SK-N-SH (cell line): ENCODE results near the gene PTPRD. TPM values are rescaled to one million over a fixed set of nuclear protein-coding genes. Genes with fewer than 3 reads are reported as not detected.

ENCODE experiments used
- CTCF ChIA-PET: fragments of 300-600, 350-600 bp; formaldehyde crosslinking; extraction: SDS; loops from one replicate; lab custom pipeline; 2021; lab: Yijun Ruan, JAX
- POLR2A ChIA-PET: fragments of 350-600 bp; sonication (Branson Sonifier 250); formaldehyde crosslinking; extraction: SDS; loops from one replicate; lab custom pipeline; 2020; ENCODE audit warnings: antibody characterized with exemption, inconsistent platforms; lab: Yijun Ruan, JAX
- DNase-seq: peaks from one replicate; pipeline ENCODE4 v3.0.0; 2012
- H2AFZ ChIP-seq: fragments of 200-600 bp; sonication (generic); 2 replicates; pipeline ENCODE4 v1.8.1; 2016; ENCODE audit warnings: antibody characterized with exemption, mild to moderate bottlenecking, low read depth
- H3F3A ChIP-seq: fragments of 200-600 bp; sonication (generic); replicated peaks from 2 replicates; pipeline ENCODE3; 2016; ENCODE audit warnings: antibody characterized with exemption, mild to moderate bottlenecking; ENCODE audit not compliant: insufficient read depth
- H3K27ac ChIP-seq, 2 experiments: fragments of 200-500 bp in 1 of 2; fragments of 200-600 bp in 1 of 2; sonication (Bioruptor generic) in 1 of 2; sonication (generic), shearing (Covaris generic) in 1 of 2; 2 replicates each; pipeline versions ENCODE4 v1.5.1 to v1.6.1; 2014 to 2016; ENCODE audit warnings: low read depth in 2 of 2, inconsistent platforms in 1 of 2, low read length in 1 of 2, mild to moderate bottlenecking in 1 of 2, mixed read lengths in 1 of 2
- H3K27me3 ChIP-seq: fragments of 200-600 bp; sonication (generic), shearing (Covaris generic); 2 replicates; pipeline ENCODE4 v1.6.1; 2016; ENCODE audit warnings: mixed run types; ENCODE audit not compliant: insufficient read depth
- H3K36me3 ChIP-seq, 2 experiments: fragments of 200-500 bp in 1 of 2; fragments of 200-600 bp in 1 of 2; sonication (Bioruptor generic) in 1 of 2; sonication (generic) in 1 of 2; replicated peaks in 1 of 2; 2 replicates each; pipeline versions ENCODE3 to v1.5.1; 2014 to 2016; ENCODE audit warnings: low read length in 1 of 2, mild to moderate bottlenecking in 1 of 2; ENCODE audit not compliant: insufficient read depth in 2 of 2, control insufficient read depth in 1 of 2
- H3K4me1 ChIP-seq, 2 experiments: fragments of 200-500 bp in 1 of 2; fragments of 200-600 bp in 1 of 2; sonication (Bioruptor generic) in 1 of 2; sonication (generic), shearing (Covaris generic) in 1 of 2; 2 replicates each; pipeline versions ENCODE4 v1.5.1 to v1.6.1; 2014 to 2016; ENCODE audit warnings: low read depth in 1 of 2, low read length in 1 of 2, mixed run types in 1 of 2; ENCODE audit not compliant: insufficient read depth in 2 of 2, control insufficient read depth in 1 of 2
- H3K4me2 ChIP-seq: fragments of 200-600 bp; sonication (generic), shearing (Covaris generic); 2 replicates; pipeline ENCODE4 v1.6.1; 2017; ENCODE audit warnings: mixed run types
- H3K4me3 ChIP-seq, 2 experiments: fragments of 200-500 bp in 1 of 2; fragments of 200-600 bp in 1 of 2; sonication (Bioruptor generic) in 1 of 2; sonication (generic), shearing (Covaris generic) in 1 of 2; 2 replicates each; pipeline versions ENCODE4 v1.5.1 to v1.8.1; 2014 to 2016; ENCODE audit warnings: low read depth in 2 of 2, inconsistent platforms in 1 of 2, low read length in 1 of 2, mild to moderate bottlenecking in 1 of 2, mixed read lengths in 1 of 2, moderate library complexity in 1 of 2
- H3K79me2 ChIP-seq: fragments of 200-600 bp; sonication (generic); 2 replicates; pipeline ENCODE4 v1.8.1; 2017; ENCODE audit warnings: mild to moderate bottlenecking; ENCODE audit not compliant: insufficient read depth
- H3K9ac ChIP-seq: fragments of 200-600 bp; sonication (generic); 2 replicates; pipeline ENCODE4 v1.6.1; 2017; ENCODE audit warnings: mixed run types
- H3K9me2 ChIP-seq: fragments of 200-600 bp; sonication (generic); 2 replicates; pipeline ENCODE4 v1.6.1; 2017; ENCODE audit warnings: mixed run types
- H3K9me3 ChIP-seq: fragments of 200-600 bp; sonication (generic); 2 replicates; pipeline ENCODE4 v1.6.1; 2017; ENCODE audit warnings: mixed run types, mild to moderate bottlenecking, moderate library complexity
- H4K20me1 ChIP-seq: fragments of 200-600 bp; sonication (generic); 2 replicates; pipeline ENCODE4 v1.6.1; 2017; ENCODE audit warnings: mild to moderate bottlenecking, mixed run types; ENCODE audit not compliant: insufficient read depth
- ELF1 ChIP-seq: IDR thresholded peaks from 2 replicates; pipeline ENCODE4 v1.4.0; 2012
- EP300 ChIP-seq, 2 experiments: IDR thresholded peaks; 2 replicates each; pipeline versions ENCODE4 v1.4.0 to v1.6.1; 2012; ENCODE audit warnings: borderline replicate concordance in 1 of 2, low read depth in 1 of 2, low read length in 1 of 2
- FOXM1 ChIP-seq: IDR thresholded peaks from 2 replicates; pipeline ENCODE4 v1.4.0; 2012; ENCODE audit warnings: low read depth, mild to moderate bottlenecking
- MXI1 ChIP-seq: IDR thresholded peaks from 2 replicates; pipeline ENCODE4 v1.6.1; 2012; ENCODE audit warnings: mild to moderate bottlenecking, low read depth, low read length, improper control_type of control experiment
- NFIC ChIP-seq: IDR thresholded peaks from 2 replicates; pipeline ENCODE4 v1.4.0; 2012; ENCODE audit warnings: borderline replicate concordance
- NRF1 ChIP-seq: IDR thresholded peaks from 2 replicates; pipeline ENCODE4 v1.6.1; 2012; ENCODE audit warnings: low read depth, mild to moderate bottlenecking, low read length
- RAD21 ChIP-seq: IDR thresholded peaks from 2 replicates; pipeline ENCODE4 v1.6.1; 2012; ENCODE audit warnings: mild to moderate bottlenecking, low read length
- RFX5 ChIP-seq: IDR thresholded peaks from 2 replicates; pipeline ENCODE4 v1.6.1; 2012; ENCODE audit warnings: mild to moderate bottlenecking, improper control_type of control experiment, low read length
- TAF1 ChIP-seq: IDR thresholded peaks from 2 replicates; pipeline ENCODE4 v1.6.1; 2012; ENCODE audit warnings: low read depth, mild to moderate bottlenecking, low read length, moderate library complexity, borderline replicate concordance
- TCF12 ChIP-seq: IDR thresholded peaks from 2 replicates; pipeline ENCODE4 v1.4.0; 2012
- WGBS: methylation state at CpG from one replicate; pipeline ENCODE4 v1.1.6; 2017; ENCODE audit warnings: low lambda C conversion rate; 5-methylcytosine and 5-hydroxymethylcytosine counted together
- polyA plus RNA-seq, 3 experiments: library from polyadenylated mRNA; depleted of rRNA; stranded (reverse); fragments of >200 nt; gene quantifications; 2 replicates each; pipeline ENCODE4 v1.2.3, GENCODE V29; 2012
- TF ChIP-seq, protein P1 (sequence below): IDR thresholded peaks from 2 replicates; pipeline ENCODE4 v1.4.0; 2012; ENCODE audit warnings: low read depth, borderline replicate concordance
- TF ChIP-seq, protein P2 (sequence below): IDR thresholded peaks from 2 replicates; pipeline ENCODE4 v1.4.0; 2012; ENCODE audit warnings: low read depth
- TF ChIP-seq, protein P3 (sequence below): IDR thresholded peaks from 2 replicates; pipeline ENCODE4 v1.4.0; 2012; ENCODE audit warnings: low read depth, borderline replicate concordance

The PTPRD gene
- polyA plus RNA-seq, 1 of the 3 experiments (the other 2 are of a cell fraction), result 0.15 TPM

DNA sequence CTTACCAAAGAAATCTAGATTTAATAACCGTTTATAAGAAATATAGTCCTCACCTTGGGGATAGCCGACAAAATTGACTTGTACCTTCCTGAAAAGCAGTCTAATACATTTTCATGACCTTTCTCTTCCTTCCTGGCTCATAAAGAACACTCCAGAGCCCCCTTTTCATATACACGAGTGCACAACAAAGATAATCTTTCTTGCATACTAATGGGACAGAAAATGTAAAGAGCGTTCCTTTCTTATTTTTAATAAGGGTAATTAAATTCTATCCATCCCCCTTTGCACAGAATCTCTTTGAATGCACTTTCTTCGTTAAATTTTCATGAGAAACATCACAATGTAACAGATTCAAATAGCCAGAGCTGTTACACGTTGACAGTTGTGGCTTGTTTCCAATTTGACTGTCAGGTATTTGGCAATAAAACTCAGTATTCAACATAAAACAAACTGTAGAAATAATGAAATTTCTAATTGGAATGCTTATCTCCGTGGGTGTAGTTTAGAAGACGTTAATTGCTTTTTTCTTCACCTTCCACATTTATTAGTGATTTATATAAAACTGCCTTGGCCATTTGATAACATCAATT lies 2080.9 kb downstream of the PTPRD start:
- no peaks in the 10 kb centered on the region for H3K27me3 ChIP-seq
- TF ChIP-seq, protein P1, sequence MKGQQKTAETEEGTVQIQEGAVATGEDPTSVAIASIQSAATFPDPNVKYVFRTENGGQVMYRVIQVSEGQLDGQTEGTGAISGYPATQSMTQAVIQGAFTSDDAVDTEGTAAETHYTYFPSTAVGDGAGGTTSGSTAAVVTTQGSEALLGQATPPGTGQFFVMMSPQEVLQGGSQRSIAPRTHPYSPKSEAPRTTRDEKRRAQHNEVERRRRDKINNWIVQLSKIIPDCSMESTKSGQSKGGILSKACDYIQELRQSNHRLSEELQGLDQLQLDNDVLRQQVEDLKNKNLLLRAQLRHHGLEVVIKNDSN, result no peak
- TF ChIP-seq ELF1, result no peak
- no peak for TF ChIP-seq RFX5
- no peak for TF ChIP-seq RAD21
- no peak for TF ChIP-seq NRF1
- TF ChIP-seq EP300 (IDR thresholded peaks at IDR 0.05; ENCODE audit: borderline replicate concordance in 1 of 2, low read depth in 1 of 2, low read length in 1 of 2), result no peak
- TF ChIP-seq, protein P2, sequence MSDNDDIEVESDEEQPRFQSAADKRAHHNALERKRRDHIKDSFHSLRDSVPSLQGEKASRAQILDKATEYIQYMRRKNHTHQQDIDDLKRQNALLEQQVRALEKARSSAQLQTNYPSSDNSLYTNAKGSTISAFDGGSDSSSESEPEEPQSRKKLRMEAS, result no peak
- TF ChIP-seq, all 33 proteins: peak for 0
- CTCF ChIA-PET, result interaction anchor here (0.5 to 0.9 kb wide), 2 partner anchors 10 to 920 kb away, joined by 3 read pairs; no protein-coding TSS in a partner anchor
- H3K79me2 ChIP-seq, result no peaks in the 10 kb centered on the region
- DNase-seq, result no peak
- no peak overlapping the region for H3K9ac ChIP-seq
- no peak overlapping the region for H3K4me2 ChIP-seq
- no peaks in the 10 kb centered on the region for H3K9me3 ChIP-seq
- H4K20me1 ChIP-seq, result no peaks in the 10 kb centered on the region
- H3K9me2 ChIP-seq, result no peaks in the 10 kb centered on the region
- no peak overlapping the region for H3K27ac ChIP-seq
- no peaks in the 10 kb centered on the region for H3K4me1 ChIP-seq
- no peaks in the 10 kb centered on the region for H3K36me3 ChIP-seq
- 39% methylated on average over 8 of the region's 8 CpGs for WGBS
- no peak overlapping the region for H2AFZ ChIP-seq
- no peak overlapping the region for H3K4me3 ChIP-seq
- no peaks in the 10 kb centered on the region for H3F3A ChIP-seq
- POLR2A ChIA-PET, result no interaction called here

DNA sequence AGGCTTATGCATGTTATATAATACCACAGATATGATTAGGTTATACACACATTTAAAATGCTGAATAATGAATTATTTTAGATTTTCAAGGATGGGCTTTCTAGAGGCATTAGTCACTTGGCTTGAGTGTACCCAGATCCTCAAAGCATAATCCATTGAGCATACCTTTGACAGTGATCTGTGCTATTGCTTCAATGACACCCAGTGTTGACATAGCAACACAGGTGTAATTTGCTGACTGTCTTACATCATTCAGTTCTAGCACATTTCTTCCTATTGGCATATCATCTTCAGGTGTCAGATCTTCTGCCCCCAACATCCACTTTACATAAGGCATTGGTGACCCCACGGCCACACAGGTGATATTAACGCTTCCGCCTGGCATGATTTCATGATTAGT lies 2091.7 kb downstream of the PTPRD start:
- no peaks in the 10 kb centered on the region for H3K4me1 ChIP-seq
- no peak overlapping the region for H2AFZ ChIP-seq
- no peak for DNase-seq
- H3K79me2 ChIP-seq, result no peaks in the 10 kb centered on the region
- no peaks in the 10 kb centered on the region for H3F3A ChIP-seq
- H4K20me1 ChIP-seq, result no peaks in the 10 kb centered on the region
- no peak overlapping the region for H3K4me3 ChIP-seq
- no peaks in the 10 kb centered on the region for H3K36me3 ChIP-seq
- WGBS, result 71% methylated on average over 3 of the region's 3 CpGs
- no peak overlapping the region for H3K4me2 ChIP-seq
- no peaks in the 10 kb centered on the region for H3K9me3 ChIP-seq
- H3K27me3 ChIP-seq, result no peaks in the 10 kb centered on the region
- H3K9ac ChIP-seq, result no peak overlapping the region
- H3K9me2 ChIP-seq, result no peaks in the 10 kb centered on the region
- H3K27ac ChIP-seq, result no peak overlapping the region
- CTCF ChIA-PET, result no interaction called here
- TF ChIP-seq TCF12, result no peak
- no peak for TF ChIP-seq NFIC
- TF ChIP-seq MXI1, result no peak
- TF ChIP-seq, protein P3, sequence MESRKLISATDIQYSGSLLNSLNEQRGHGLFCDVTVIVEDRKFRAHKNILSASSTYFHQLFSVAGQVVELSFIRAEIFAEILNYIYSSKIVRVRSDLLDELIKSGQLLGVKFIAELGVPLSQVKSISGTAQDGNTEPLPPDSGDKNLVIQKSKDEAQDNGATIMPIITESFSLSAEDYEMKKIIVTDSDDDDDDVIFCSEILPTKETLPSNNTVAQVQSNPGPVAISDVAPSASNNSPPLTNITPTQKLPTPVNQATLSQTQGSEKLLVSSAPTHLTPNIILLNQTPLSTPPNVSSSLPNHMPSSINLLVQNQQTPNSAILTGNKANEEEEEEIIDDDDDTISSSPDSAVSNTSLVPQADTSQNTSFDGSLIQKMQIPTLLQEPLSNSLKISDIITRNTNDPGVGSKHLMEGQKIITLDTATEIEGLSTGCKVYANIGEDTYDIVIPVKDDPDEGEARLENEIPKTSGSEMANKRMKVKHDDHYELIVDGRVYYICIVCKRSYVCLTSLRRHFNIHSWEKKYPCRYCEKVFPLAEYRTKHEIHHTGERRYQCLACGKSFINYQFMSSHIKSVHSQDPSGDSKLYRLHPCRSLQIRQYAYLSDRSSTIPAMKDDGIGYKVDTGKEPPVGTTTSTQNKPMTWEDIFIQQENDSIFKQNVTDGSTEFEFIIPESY, result no peak
- TF ChIP-seq TAF1, result no peak
- TF ChIP-seq FOXM1, result no peak
- TF ChIP-seq, all 33 proteins: peak for 0
- POLR2A ChIA-PET, result no interaction called here
